ENCODE measurements around the gene CYS1. TPM values are rescaled to one million over a fixed set of nuclear protein-coding genes. Genes with fewer than 3 reads are reported as not detected.
"Not testable (repeated sequence)": the region's sequence is repeated elsewhere in the genome, so short reads cannot be mapped to it uniquely, and the experiment has no call there.

The CYS1 gene
- total RNA-seq = under 1 TPM in 1 of 2 experiments, not detected in 1; 0.15 TPM

GRCh38 chr2:10079870-10080535 is at the start of gene CYS1:
Gene CYS1 (minus strand): TSS chr2:10080411. CDS start chr2:10080223, 188 bp downstream.
- ChIA-PET CTCF (interaction anchor here (13.2 kb wide), 1 partner anchor 356 kb away, joined by 129 read pairs; no protein-coding TSS in a partner anchor), POLR2A (no interaction called here)

- POLR2A ChIA-PET = interaction anchor here (0.6 kb wide), 1 partner anchor 8 kb away, joined by 3 read pairs; no protein-coding TSS in a partner anchor
- CTCF ChIA-PET = interaction anchor here (0.6 kb wide), 1 partner anchor 210 kb away, joined by 4 read pairs; no protein-coding TSS in a partner anchor
Measured at GRCh38 chr2:10129490-10129889, 49.3 kb upstream of the CYS1 start.

- CTCF ChIA-PET = interaction anchor here (1.3 kb wide), 1 partner anchor 306 kb away, joined by 5 read pairs; no protein-coding TSS in a partner anchor
- POLR2A ChIA-PET = no interaction called here
Measured at GRCh38 chr2:10128420-10128819, 48.2 kb upstream of the CYS1 start.

GRCh38 chr2:10126632-10127026 is 46.4 kb upstream of the CYS1 start:
- ChIA-PET CTCF (interaction anchor here (1.2 to 3.6 kb wide), 3 partner anchors 54 to 309 kb away, joined by 3 to 23 read pairs (median 17); no protein-coding TSS in a partner anchor), POLR2A (interaction anchor here (0.7 to 1.4 kb wide), 2 partner anchors 9 to 116 kb away, joined by 3 to 7 read pairs; no protein-coding TSS in a partner anchor)

- POLR2A ChIA-PET = interaction anchor here (0.7 to 1.4 kb wide), 2 partner anchors 9 to 116 kb away, joined by 3 to 7 read pairs; no protein-coding TSS in a partner anchor
- CTCF ChIA-PET = interaction anchor here (0.9 to 3.6 kb wide), 4 partner anchors 53 to 309 kb away, joined by 3 to 23 read pairs (median 10); no protein-coding TSS in a partner anchor
Measured at GRCh38 chr2:10125842-10126631, 45.8 kb upstream of the CYS1 start.

GRCh38 chr2:10124538-10125045 is 44.4 kb upstream of the CYS1 start:
- ChIA-PET CTCF (interaction anchor here (0.6 to 3.6 kb wide), 10 partner anchors 8 to 322 kb away, joined by 3 to 23 read pairs (median 4); no protein-coding TSS in a partner anchor), POLR2A (interaction anchor here (0.6 to 1.6 kb wide), 6 partner anchors 9 to 542 kb away, joined by 3 to 5 read pairs (median 3); partner anchors contain the start of gene ODC1)

GRCh38 chr2:10123281-10123680 is 43.1 kb upstream of the CYS1 start:
- ChIA-PET POLR2A (interaction anchor here (0.7 to 1.6 kb wide), 6 partner anchors 10 to 434 kb away, joined by 3 to 5 read pairs (median 4); no protein-coding TSS in a partner anchor), CTCF (interaction anchor here (1.3 to 3.6 kb wide), 4 partner anchors 9 to 286 kb away, joined by 3 to 23 read pairs (median 6); no protein-coding TSS in a partner anchor)

GRCh38 chr2:10122500-10123280 is 42.5 kb upstream of the CYS1 start, which contains the start of gene RRM2:
Gene RRM2 (plus strand): TSS chr2:10122739. CDS start chr2:10122799, 60 bp downstream.
- ChIA-PET CTCF (interaction anchor here (1.6 to 1.7 kb wide), 2 partner anchors 10 to 50 kb away, joined by 5 to 7 read pairs; no protein-coding TSS in a partner anchor), POLR2A (interaction anchor here (0.7 kb wide), 1 partner anchor 10 kb away, joined by 3 read pairs; no protein-coding TSS in a partner anchor)

GRCh38 chr2:10120877-10121574 is 40.8 kb upstream of the CYS1 start:
- ChIA-PET POLR2A (interaction anchor here (0.7 to 1.3 kb wide), 4 partner anchors 9 to 327 kb away, joined by 3 to 5 read pairs (median 4); partner anchors contain the start of gene ODC1), CTCF (interaction anchor here (0.7 kb wide), 1 partner anchor 314 kb away, joined by 3 read pairs; no protein-coding TSS in a partner anchor)

GRCh38 chr2:10120158-10120876 is 40.1 kb upstream of the CYS1 start:
- ChIA-PET POLR2A (interaction anchor here (1.3 kb wide), 1 partner anchor 328 kb away, joined by 5 read pairs; the partner anchor contains the start of gene ODC1), CTCF (interaction anchor here (0.7 to 1.2 kb wide), 3 partner anchors 16 to 315 kb away, joined by 3 to 5 read pairs (median 3); no protein-coding TSS in a partner anchor)

- ChIA-PET POLR2A (no interaction called here), CTCF (interaction anchor here (1.0 to 1.2 kb wide), 2 partner anchors 15 to 315 kb away, joined by 3 to 5 read pairs; no protein-coding TSS in a partner anchor)
Measured at GRCh38 chr2:10119601-10120157, 39.5 kb upstream of the CYS1 start.

- POLR2A ChIA-PET = no interaction called here
Measured at GRCh38 chr2:10119027-10119325, 38.8 kb upstream of the CYS1 start.

GRCh38 chr2:10109311-10109710 is 29.1 kb upstream of the CYS1 start:
- ChIA-PET CTCF (no interaction called here), POLR2A (no interaction called here)

More at GRCh38 chr2:10119027-10119325, 38.8 kb upstream of the CYS1 start:
- CTCF ChIA-PET = no interaction called here

- CTCF ChIA-PET = interaction anchor here (1.5 kb wide), 1 partner anchor 15 kb away, joined by 3 read pairs; no protein-coding TSS in a partner anchor
- POLR2A ChIA-PET = not testable (repeated sequence)
Measured at GRCh38 chr2:10104906-10105305, 24.7 kb upstream of the CYS1 start.

- POLR2A ChIA-PET = no interaction called here
- CTCF ChIA-PET = no interaction called here
Measured at GRCh38 chr2:10103179-10103578, 23.0 kb upstream of the CYS1 start.

- CTCF ChIA-PET = interaction anchor here (0.6 to 1.1 kb wide), 2 partner anchors 9 to 30 kb away, joined by 3 to 6 read pairs; no protein-coding TSS in a partner anchor
Measured at GRCh38 chr2:10101491-10101890, 21.3 kb upstream of the CYS1 start.

More at GRCh38 chr2:10101491-10101890, 21.3 kb upstream of the CYS1 start:
- POLR2A ChIA-PET = no interaction called here

Data from activated CD8-positive, alpha-beta memory T cell treated with anti-CD3 and anti-CD28 coated beads for 36 hours (primary cell).